G401.6 (cell line): ENCODE results near the gene FBXW5.
A peak's percentile ranks its signal among the peaks of the same experiment; 100 is the strongest.

Experiments used
- FAIRE-seq: peaks from 2 replicates; lab custom pipeline; 2012; peaks lifted over from hg19 to GRCh38; lab: Jason Lieb, UNC

FBXW5 gene, protein sequence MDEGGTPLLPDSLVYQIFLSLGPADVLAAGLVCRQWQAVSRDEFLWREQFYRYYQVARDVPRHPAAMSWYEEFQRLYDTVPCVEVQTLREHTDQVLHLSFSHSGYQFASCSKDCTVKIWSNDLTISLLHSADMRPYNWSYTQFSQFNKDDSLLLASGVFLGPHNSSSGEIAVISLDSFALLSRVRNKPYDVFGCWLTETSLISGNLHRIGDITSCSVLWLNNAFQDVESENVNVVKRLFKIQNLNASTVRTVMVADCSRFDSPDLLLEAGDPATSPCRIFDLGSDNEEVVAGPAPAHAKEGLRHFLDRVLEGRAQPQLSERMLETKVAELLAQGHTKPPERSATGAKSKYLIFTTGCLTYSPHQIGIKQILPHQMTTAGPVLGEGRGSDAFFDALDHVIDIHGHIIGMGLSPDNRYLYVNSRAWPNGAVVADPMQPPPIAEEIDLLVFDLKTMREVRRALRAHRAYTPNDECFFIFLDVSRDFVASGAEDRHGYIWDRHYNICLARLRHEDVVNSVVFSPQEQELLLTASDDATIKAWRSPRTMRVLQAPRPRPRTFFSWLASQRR

DNA sequence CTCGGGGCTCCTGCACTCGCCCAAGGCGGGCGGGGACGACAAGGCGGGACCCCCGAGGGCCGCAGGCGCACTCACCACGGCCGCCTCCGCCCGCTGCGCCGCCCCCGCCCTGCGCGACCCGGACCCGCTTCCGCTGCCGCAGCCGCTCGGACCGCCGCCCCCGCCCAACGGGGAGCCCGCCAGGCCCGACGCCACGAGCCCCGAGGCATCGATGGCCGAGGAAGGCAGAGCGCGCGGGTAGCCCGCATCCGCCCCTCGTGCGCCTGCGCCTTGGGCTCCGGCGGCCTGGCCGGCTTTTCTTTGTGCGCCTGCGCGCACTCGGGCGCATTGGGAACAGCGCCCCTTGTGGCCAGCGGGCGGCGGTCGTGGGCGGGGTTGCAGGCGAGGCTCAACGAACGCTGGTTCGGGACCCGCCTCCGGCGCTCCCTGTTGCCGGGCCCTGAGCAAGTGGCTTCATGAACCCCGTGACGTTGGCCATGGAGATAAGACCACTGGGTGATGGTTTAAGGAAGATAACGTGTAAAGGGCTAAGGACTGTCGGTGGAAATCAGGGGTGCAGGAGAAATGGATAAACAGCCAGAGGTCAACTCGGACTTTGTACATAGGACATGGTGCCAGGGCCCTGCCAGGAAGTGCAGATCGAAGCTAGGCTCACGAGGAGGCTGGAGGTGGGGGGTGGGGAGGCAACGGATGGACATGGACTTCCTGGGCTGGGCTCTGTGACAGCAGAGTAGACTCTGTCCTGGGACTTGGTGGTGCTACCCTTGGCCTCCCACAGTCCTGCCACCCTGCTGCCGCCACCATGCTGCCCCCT lies at the start of gene FBXW5, which contains the start of gene C8G:
Gene FBXW5 (minus strand): TSS at position 220 of the 814 bp plus-strand sequence. CDS start 655 bp downstream, outside the sequence.
Gene C8G (plus strand): TSS at position 725 of the 814 bp plus-strand sequence. CDS start 78 bp downstream, at position 803.
- peak; percentile 75 for FAIRE-seq

- FAIRE-seq = no peak
Observed at GRCh38 chr9:136992819-136993369, 48.4 kb upstream of the FBXW5 start.

DNA sequence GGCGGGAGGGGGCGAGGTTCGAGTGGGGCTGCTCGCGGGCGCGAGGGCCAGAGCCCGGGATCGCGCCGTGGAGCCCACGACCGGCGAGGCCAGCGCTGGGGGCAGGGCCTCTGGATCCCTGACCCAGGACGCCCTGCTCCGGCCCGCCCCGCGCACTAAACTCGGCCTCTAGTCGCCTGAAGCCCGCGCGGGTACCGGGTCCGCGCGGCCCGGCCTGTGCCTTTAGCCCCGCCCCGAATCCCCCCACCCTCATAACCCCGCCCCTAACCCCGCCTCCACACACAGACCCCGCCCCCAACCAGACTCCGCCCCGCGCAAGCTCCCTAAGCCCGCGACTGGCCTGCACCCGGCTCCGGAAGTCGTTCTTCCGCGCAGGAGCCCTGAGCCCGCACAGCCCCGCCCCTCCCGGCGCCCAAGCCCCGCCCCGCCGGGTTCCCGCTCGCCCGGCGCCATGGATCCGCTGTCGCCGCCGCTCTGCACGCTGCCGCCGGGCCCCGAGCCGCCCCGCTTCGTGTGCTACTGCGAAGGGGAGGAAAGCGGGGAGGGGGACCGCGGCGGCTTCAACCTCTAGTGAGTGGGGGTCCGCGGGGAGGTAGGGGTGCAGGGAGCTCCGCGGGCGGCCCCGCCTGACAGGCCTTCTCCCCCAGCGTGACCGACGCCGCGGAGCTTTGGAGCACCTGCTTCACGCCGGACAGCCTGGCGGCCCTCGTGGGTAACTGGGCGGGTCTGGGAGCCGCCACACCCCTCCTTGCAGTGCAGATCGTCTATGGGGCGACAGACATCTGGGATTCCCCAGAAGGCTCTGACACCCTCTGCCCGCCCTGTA lies 47.7 kb upstream of the FBXW5 start, which contains the start of gene PAXX:
Gene PAXX (plus strand): TSS at position 430 of the 826 bp plus-strand sequence. CDS start 22 bp downstream, at position 452.
- FAIRE-seq = no peak

DNA sequence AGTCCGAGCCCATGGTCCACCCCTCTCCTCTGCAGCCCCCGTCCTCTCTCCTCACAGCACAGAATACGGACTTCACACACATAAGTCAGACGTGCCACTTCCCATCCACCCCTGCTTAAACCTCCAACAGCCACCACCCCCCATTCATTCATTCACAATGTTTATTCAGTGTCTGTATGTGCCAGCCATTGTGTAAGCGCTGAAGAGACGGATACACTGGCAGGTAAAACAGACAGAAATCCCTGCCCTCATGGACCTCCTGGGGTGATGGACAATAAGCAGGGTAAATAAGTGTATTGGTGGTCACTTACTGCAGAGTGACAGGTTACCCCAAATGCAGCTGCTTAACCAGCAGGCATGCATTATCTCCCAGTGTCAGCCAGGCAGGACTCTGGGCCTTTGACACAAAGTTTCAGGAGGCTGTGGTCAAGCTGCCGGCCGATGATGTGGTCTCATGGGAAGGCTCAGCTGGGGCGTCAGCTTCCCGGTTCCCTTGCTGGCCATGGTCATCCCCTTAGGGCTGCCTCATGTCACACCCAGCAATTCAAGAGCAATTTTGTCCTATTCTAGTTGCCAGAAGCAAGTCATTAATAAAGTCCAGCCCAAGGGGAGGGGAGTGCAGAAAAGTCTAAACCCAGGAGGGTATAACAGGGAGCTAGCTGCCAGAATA lies 45.8 kb upstream of the FBXW5 start:
- no peak for FAIRE-seq

DNA sequence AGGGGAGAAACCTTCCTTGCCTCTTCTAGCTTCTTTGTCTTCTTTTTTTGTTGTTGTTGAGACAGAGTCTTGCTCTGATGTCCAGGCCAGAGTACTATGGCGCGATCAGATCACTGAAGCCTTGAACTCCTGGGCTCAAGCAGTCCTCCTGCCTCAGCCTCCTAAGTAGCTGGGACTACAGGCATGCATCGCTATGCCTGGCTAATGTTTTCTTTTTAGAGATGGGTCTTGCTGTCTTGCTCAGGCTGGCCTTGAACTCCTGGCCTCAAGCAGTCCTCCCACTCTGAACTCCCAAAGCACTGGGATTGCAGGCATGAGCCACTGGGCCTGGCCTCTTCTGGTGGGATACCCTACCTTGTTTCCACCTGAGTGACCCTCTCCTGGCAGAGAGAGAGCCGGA lies 44.3 kb upstream of the FBXW5 start:
- no peak for FAIRE-seq

DNA sequence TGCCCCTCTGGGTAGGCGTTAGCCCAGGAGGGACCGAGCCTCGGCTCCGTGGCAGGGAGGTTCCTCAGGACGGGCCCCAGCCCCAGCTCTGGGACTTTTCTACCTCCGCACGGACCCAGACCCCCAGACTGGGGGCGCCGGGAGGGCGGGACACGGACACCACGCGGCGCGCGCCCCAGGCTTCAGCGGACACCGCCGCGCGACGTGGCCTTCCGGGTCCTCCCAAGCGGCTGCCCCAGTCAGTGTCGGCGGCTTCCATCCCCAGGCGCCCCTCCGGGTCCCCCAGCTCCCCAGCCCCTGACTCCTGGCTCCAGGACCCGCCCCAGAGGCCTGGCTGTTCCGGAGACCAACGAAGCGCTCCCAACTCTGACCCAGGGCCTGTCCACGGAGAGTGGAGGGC lies 41.3 kb upstream of the FBXW5 start:
- FAIRE-seq = no peak

GRCh38 chr9:136985027-136985602 lies 40.6 kb upstream of the FBXW5 start:
- no peak for FAIRE-seq

- FAIRE-seq = no peak
Observed at GRCh38 chr9:136984464-136985026, 40.0 kb upstream of the FBXW5 start.

DNA sequence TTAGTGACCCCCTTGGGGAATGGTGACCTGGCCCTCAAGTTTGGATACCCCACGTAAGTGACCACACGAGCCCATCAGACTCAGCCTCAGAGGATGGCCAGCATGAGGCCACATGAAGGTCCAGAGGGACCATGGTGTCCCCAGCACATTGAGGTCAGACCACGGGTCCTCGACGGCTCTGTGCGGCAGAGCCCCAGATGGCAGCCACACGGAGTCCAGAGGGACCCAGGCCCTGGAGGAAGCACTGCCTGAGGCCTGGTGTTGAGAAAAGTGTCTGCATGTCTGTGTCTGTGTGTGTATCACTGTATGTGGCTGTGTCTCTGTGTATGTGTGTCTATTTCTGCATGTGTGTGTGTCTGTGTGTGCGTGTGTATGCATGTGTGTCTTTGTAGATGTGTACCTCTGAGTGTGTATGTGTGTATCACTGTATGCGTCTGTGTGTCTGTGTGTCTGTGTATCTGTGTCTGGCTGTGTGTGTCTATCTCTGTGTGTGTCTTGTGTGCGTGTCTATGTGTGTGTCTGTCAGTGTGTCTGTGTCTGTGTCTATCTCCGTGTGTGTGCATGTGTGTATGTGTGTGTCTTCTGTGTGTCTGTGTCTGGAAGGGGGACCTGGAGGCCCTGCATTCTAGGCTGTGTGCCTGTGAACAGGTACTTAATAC lies 39.2 kb upstream of the FBXW5 start:
- FAIRE-seq = no peak

- no peak for FAIRE-seq
Observed at GRCh38 chr9:136983167-136983566, 38.6 kb upstream of the FBXW5 start.

- no peak for FAIRE-seq
Observed at GRCh38 chr9:136982232-136983051, 37.9 kb upstream of the FBXW5 start, which contains the start of gene LCNL1. TSS of gene LCNL1 (plus strand) at chr9:136982993. CDS start at chr9:136983587, 594 bp downstream.

DNA sequence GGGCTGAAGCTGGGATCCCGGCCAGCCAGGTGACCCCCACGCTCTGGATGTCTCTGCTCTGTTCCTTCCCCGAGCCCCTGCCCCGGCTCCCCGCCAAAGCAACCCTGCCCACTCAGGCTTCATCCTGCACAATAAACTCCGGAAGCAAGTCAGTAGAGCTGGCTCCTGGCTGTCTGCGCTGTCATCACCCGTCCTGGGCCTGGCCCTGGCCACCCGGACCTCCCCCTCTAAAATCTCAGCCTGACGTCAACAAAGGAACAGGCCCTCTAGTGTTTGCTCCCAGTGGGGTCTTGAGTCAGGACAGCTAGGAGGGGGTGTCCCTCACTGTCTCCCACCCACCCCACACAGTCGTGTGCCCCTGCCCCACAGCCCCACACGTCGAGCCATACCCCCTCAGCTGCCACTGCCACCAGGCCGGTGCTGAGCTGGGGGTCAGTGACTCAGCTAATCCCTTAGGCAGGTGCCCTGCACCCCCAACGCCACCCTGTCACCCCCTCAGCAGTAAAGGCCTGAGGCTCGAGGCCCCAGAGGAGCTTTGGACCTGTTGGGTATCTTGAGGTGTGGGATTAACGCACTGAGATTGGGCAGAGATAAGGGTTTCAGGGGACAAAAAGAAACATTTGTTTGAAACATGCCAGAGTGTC lies 37.2 kb upstream of the FBXW5 start:
- no peak for FAIRE-seq

- FAIRE-seq = no peak
Observed at GRCh38 chr9:136980669-136981478, 36.3 kb upstream of the FBXW5 start.

- FAIRE-seq = no peak
Observed at GRCh38 chr9:136979769-136980587, 35.4 kb upstream of the FBXW5 start.

GRCh38 chr9:136978865-136979544 lies 34.5 kb upstream of the FBXW5 start:
- FAIRE-seq = no peak
